HS-27A (cell line): ENCODE data around the gene VSTM1.
"Not testable (repeated sequence)": the region's sequence is repeated elsewhere in the genome, so short reads cannot be mapped to it uniquely, and the experiment has no call there.

Experiments used
- DNase-seq: peaks from one replicate; pipeline ENCODE4 v3.0.0-alpha.2; 2012; ENCODE audit warnings: low read depth, missing footprints

VSTM1 gene

GRCh38 chr19:54063350-54064116, at the start of gene VSTM1:
Gene VSTM1 (minus strand): TSS chr19:54063897. CDS start chr19:54063777, 120 bp downstream.
- DNase-seq: no peak

- no peak for DNase-seq
These were observed 46.0 kb upstream of the VSTM1 start for GRCh38 chr19:54109651-54110050.

GRCh38 chr19:54108496-54108895, 44.8 kb upstream of the VSTM1 start:
- DNase-seq: no peak

- no peak for DNase-seq
These were observed 44.3 kb upstream of the VSTM1 start for GRCh38 chr19:54107876-54108490.

- no peak for DNase-seq
These were observed 43.0 kb upstream of the VSTM1 start for GRCh38 chr19:54106716-54107115.

- no peak for DNase-seq
These were observed 42.1 kb upstream of the VSTM1 start for GRCh38 chr19:54105796-54106195.

- no peak for DNase-seq
These were observed 41.5 kb upstream of the VSTM1 start for GRCh38 chr19:54104998-54105715.

GRCh38 chr19:54102421-54103169, 38.9 kb upstream of the VSTM1 start, which contains the start of gene NDUFA3:
Gene NDUFA3 (plus strand): TSS chr19:54102855. CDS start chr19:54102879, 24 bp downstream.
- DNase-seq: peak; percentile 98

- DNase-seq: no peak
These were observed 36.9 kb upstream of the VSTM1 start, which contains the start of gene OSCAR for GRCh38 chr19:54100561-54100960. Gene OSCAR (minus strand): TSS chr19:54100803. CDS start chr19:54100792, 11 bp downstream.

- DNase-seq: not testable (repeated sequence)
These were observed 36.2 kb upstream of the VSTM1 start for GRCh38 chr19:54099903-54100255.

GRCh38 chr19:54099190-54099902, 35.6 kb upstream of the VSTM1 start:
- no peak for DNase-seq

GRCh38 chr19:54096617-54097106, 33.0 kb upstream of the VSTM1 start:
- no peak for DNase-seq

GRCh38 chr19:54095859-54096616, 32.3 kb upstream of the VSTM1 start:
- not testable (repeated sequence) for DNase-seq

GRCh38 chr19:54095136-54095858, 31.6 kb upstream of the VSTM1 start:
- no peak for DNase-seq

- DNase-seq: no peak
These were observed 30.8 kb upstream of the VSTM1 start for GRCh38 chr19:54094426-54095000.

GRCh38 chr19:54084410-54084809, 20.7 kb upstream of the VSTM1 start:
- no peak for DNase-seq

- no peak for DNase-seq
These were observed 17.3 kb upstream of the VSTM1 start, which contains the start of gene TARM1 for GRCh38 chr19:54081032-54081431. Gene TARM1 (minus strand): TSS chr19:54081365. CDS start chr19:54081340, 25 bp downstream.

- no peak for DNase-seq
These were observed 13.6 kb upstream of the VSTM1 start for GRCh38 chr19:54077334-54077733.

GRCh38 chr19:54074851-54075250, 11.2 kb upstream of the VSTM1 start:
- no peak for DNase-seq
